Mesothelial cell of epicardium (in vitro differentiated cells): ENCODE results near the gene EFNA3. TPM values are rescaled to one million over a fixed set of nuclear protein-coding genes. Genes with fewer than 3 reads are reported as not detected.

Experiments
- DNase-seq, 2 experiments: peaks; one replicate each; pipeline ENCODE4 v3.0.0; 2021; ENCODE audit warnings: low spot score in 2 of 2; ENCODE audit not compliant: unreplicated experiment in 2 of 2
- H3K27ac Mint-ChIP-seq: 2 replicates; pipeline ENCODE4 v1.8.0; 2021; ENCODE audit warnings: mixed read lengths
- H3K27me3 Mint-ChIP-seq: 2 replicates; pipeline ENCODE4 v1.8.0; 2021; ENCODE audit warnings: low read depth, mixed read lengths
- H3K36me3 Mint-ChIP-seq: 2 replicates; pipeline ENCODE4 v1.8.0; 2021; ENCODE audit warnings: mixed read lengths
- H3K4me1 Mint-ChIP-seq: 2 replicates; pipeline ENCODE4 v1.8.0; 2021; ENCODE audit warnings: mixed read lengths
- H3K4me3 Mint-ChIP-seq: 2 replicates; pipeline ENCODE4 v1.8.0; 2021; ENCODE audit warnings: mild to moderate bottlenecking, moderate library complexity, mixed read lengths
- H3K9me3 Mint-ChIP-seq: 2 replicates; pipeline ENCODE4 v1.8.0; 2021; ENCODE audit warnings: mixed read lengths
- CTCF ChIP-seq: fragments of 200-600 bp; sonication (generic); IDR thresholded peaks from one replicate; pipeline ENCODE4 v1.5.0; 2021; ENCODE audit warnings: antibody characterized with exemption; ENCODE audit not compliant: unreplicated experiment
- total RNA-seq: library from RNA; stranded (reverse); gene quantifications from 3 replicates; pipeline ENCODE4 v1.2.1, GENCODE V29; 2021

EFNA3 gene
- total RNA-seq, 1 donor from 2014 or later, result 14.6 TPM

GRCh38 chr1:155134322-155134721 lies 55.7 kb downstream of the EFNA3 start:
- Mint-ChIP-seq H3K27ac (peak overlapping the region; percentile 99), H3K36me3 (peaks cover 25% of the 10 kb centered on the region)
- TF ChIP-seq CTCF, result no peak

GRCh38 chr1:155134880-155135414 lies 56.3 kb downstream of the EFNA3 start:
- Mint-ChIP-seq H3K9me3 (no peaks in the 10 kb centered on the region), H3K4me3 (peak overlapping the region; percentile 90), H3K27ac (peak overlapping the region; percentile 99), H3K36me3 (peaks cover 25% of the 10 kb centered on the region), H3K27me3 (no peaks in the 10 kb centered on the region), H3K4me1 (peaks cover 58% of the 10 kb centered on the region)
- TF ChIP-seq CTCF, result no peak
- peak in 1 of 2 experiments; percentile 75 for DNase-seq

More at GRCh38 chr1:155134322-155134721, 55.7 kb downstream of the EFNA3 start:
- DNase-seq, result no peak
- no peaks in the 10 kb centered on the region for H3K27me3 Mint-ChIP-seq
- H3K9me3 Mint-ChIP-seq, result no peaks in the 10 kb centered on the region
- peak overlapping the region; percentile 90 for H3K4me3 Mint-ChIP-seq
- H3K4me1 Mint-ChIP-seq, result peaks cover 59% of the 10 kb centered on the region

- peaks cover 25% of the 10 kb centered on the region for H3K36me3 Mint-ChIP-seq
- no peak for TF ChIP-seq CTCF
- H3K27me3 Mint-ChIP-seq, result peaks cover 1% of the 10 kb centered on the region
- peak within 1 kb of the TSS; percentile 99 for H3K27ac Mint-ChIP-seq
- H3K9me3 Mint-ChIP-seq, result no peaks in the 10 kb centered on the region
- peaks cover 57% of the 10 kb centered on the region for H3K4me1 Mint-ChIP-seq
- peak within 1 kb of the TSS; percentile 90 for H3K4me3 Mint-ChIP-seq
- DNase-seq, result peak; percentile 97 to 98
Measured at GRCh38 chr1:155135415-155136028, 56.9 kb downstream of the EFNA3 start, which contains the start of gene SLC50A1. Gene SLC50A1, plus strand, starts transcription at chr1:155135852. Its CDS starts 60 bp downstream, at chr1:155135912.

- H3K4me1 Mint-ChIP-seq, result peaks cover 47% of the 10 kb centered on the region
- peaks cover 3% of the 10 kb centered on the region for H3K27me3 Mint-ChIP-seq
- no peaks in the 10 kb centered on the region for H3K9me3 Mint-ChIP-seq
- H3K36me3 Mint-ChIP-seq, result peaks cover 16% of the 10 kb centered on the region
- no peak for DNase-seq
- H3K27ac Mint-ChIP-seq, result peak overlapping the region; percentile 99
- no peak for TF ChIP-seq CTCF
- peak overlapping the region; percentile 90 for H3K4me3 Mint-ChIP-seq
Measured at GRCh38 chr1:155136748-155137147, 58.1 kb downstream of the EFNA3 start.

Other genes starting within 250 kb of the EFNA3 start
- gene KCNN3, start 208.6 kb upstream of the EFNA3 start, total RNA-seq, result 1.2 to 1.5 TPM (median 1.3 TPM) in 3 replicates
- 19.7 to 21.2 TPM (median 20.5 TPM) in 3 replicates for gene PMVK, start 142.1 kb upstream of the EFNA3 start, total RNA-seq
- gene PBXIP1, start 122.7 kb upstream of the EFNA3 start, total RNA-seq, result 53.8 to 56.2 TPM (median 56.2 TPM) in 3 replicates
- gene PYGO2, start 117.1 kb upstream of the EFNA3 start, total RNA-seq, result 43.8 to 47.3 TPM (median 44.6 TPM) in 3 replicates
- 115 to 132 TPM (median 117 TPM) in 3 replicates for gene SHC1, start 108.1 kb upstream of the EFNA3 start, total RNA-seq
- 64.0 to 70.9 TPM (median 68.2 TPM) in 3 replicates for gene CKS1B, start 104.2 kb upstream of the EFNA3 start, total RNA-seq
- 46.8 to 49.6 TPM (median 48.3 TPM) in 3 replicates for gene FLAD1, start 95.5 kb upstream of the EFNA3 start, total RNA-seq
- gene LENEP, start 85.3 kb upstream of the EFNA3 start, total RNA-seq, result 0.49 to 1.3 TPM (median 0.87 TPM) in 3 replicates
- gene ZBTB7B, start 76.0 kb upstream of the EFNA3 start, total RNA-seq, result 19.9 to 21.7 TPM (median 21.7 TPM) in 3 replicates
- gene DCST2, start 45.1 kb upstream of the EFNA3 start, total RNA-seq, result 1.8 to 2.9 TPM (median 1.9 TPM) in 3 replicates
- gene DCST1, start 45.0 kb upstream of the EFNA3 start, total RNA-seq, result 0.58 TPM in 1 of 3 replicates, not detected in the others
- 32.7 to 36.1 TPM (median 36.1 TPM) in 3 replicates for gene ADAM15, start 27.5 kb upstream of the EFNA3 start, total RNA-seq
- gene EFNA4, start 15.1 kb upstream of the EFNA3 start, total RNA-seq, result 30.8 to 31.2 TPM (median 30.9 TPM) in 3 replicates
- 92.4 to 94.8 TPM (median 93.1 TPM) in 3 replicates for gene EFNA1, start 49.0 kb downstream of the EFNA3 start, total RNA-seq
- 25.6 to 33.5 TPM (median 25.9 TPM) in 3 replicates for gene SLC50A1, start 57.0 kb downstream of the EFNA3 start, total RNA-seq
- gene DPM3, start 61.7 kb downstream of the EFNA3 start, total RNA-seq, result 49.7 to 60.9 TPM (median 54.1 TPM) in 3 replicates
- gene KRTCAP2, start 94.5 kb downstream of the EFNA3 start, total RNA-seq, result 120 to 143 TPM (median 123 TPM) in 3 replicates
- 5.7 to 6.6 TPM (median 6.3 TPM) in 3 replicates for gene TRIM46, start 95.0 kb downstream of the EFNA3 start, total RNA-seq
- gene THBS3, start 129.1 kb downstream of the EFNA3 start, total RNA-seq, result 53.1 to 57.9 TPM (median 54.0 TPM) in 3 replicates
- 33.9 to 35.7 TPM (median 33.9 TPM) in 3 replicates for gene MTX1, start 129.9 kb downstream of the EFNA3 start, total RNA-seq
- gene ENTREP3, start 176.6 kb downstream of the EFNA3 start, total RNA-seq, result 51.9 to 56.1 TPM (median 56.0 TPM) in 3 replicates
- 46.8 to 50.5 TPM (median 49.8 TPM) in 3 replicates for gene SCAMP3, start 183.5 kb downstream of the EFNA3 start, total RNA-seq
- 104 to 108 TPM (median 105 TPM) in 3 replicates for gene CLK2, start 194.7 kb downstream of the EFNA3 start, total RNA-seq
- gene HCN3, start 198.6 kb downstream of the EFNA3 start, total RNA-seq, result 12.9 to 13.6 TPM (median 13.1 TPM) in 3 replicates
- gene PKLR, start 222.6 kb downstream of the EFNA3 start, total RNA-seq, result 0.11 TPM in 1 of 3 replicates, not detected in the others
- gene FDPS, start 230.0 kb downstream of the EFNA3 start, total RNA-seq, result 153 to 166 TPM (median 162 TPM) in 3 replicates
- gene RUSC1, start 242.1 kb downstream of the EFNA3 start, total RNA-seq, result 55.0 to 57.0 TPM (median 55.5 TPM) in 3 replicates